GM06990 (cell line): ENCODE data around the gene SYNDIG1.

ENCODE experiments used
- DNase-seq: peaks from one replicate; pipeline ENCODE4 v3.0.0-alpha.2; 2011; ENCODE audit not compliant: insufficient read length; ENCODE audit errors: extremely low read depth
- H3K27me3 ChIP-seq: replicated peaks from 2 replicates; pipeline ENCODE4 v1.6.0; 2011; ENCODE audit warnings: low read length; ENCODE audit not compliant: control insufficient read depth, insufficient read depth
- H3K36me3 ChIP-seq: 2 replicates; pipeline ENCODE4 v1.5.1; 2011; ENCODE audit warnings: low read length; ENCODE audit not compliant: control insufficient read depth, insufficient read depth
- H3K4me3 ChIP-seq: replicated peaks from 2 replicates; pipeline ENCODE4 v1.5.1; 2011; ENCODE audit warnings: low read depth, mild to moderate bottlenecking, control low read depth, low read length
- CTCF ChIP-seq: IDR thresholded peaks from 2 replicates; pipeline ENCODE4 v1.5.1; 2011; ENCODE audit warnings: low read length, control low read depth, mild to moderate bottlenecking, inconsistent platforms; ENCODE audit not compliant: insufficient read depth, poor library complexity, severe bottlenecking

SYNDIG1 gene

GRCh38 chr20:24703284-24703610 is 233.8 kb downstream of the SYNDIG1 start:
- no peak overlapping the region for H3K4me3 ChIP-seq
- no peak for DNase-seq

GRCh38 chr20:24704899-24705298 is 235.5 kb downstream of the SYNDIG1 start:
- H3K36me3 ChIP-seq = no peaks in the 10 kb centered on the region
- no peak for DNase-seq
- no peak for TF ChIP-seq CTCF
- H3K4me3 ChIP-seq = no peak overlapping the region
- H3K27me3 ChIP-seq = no peaks in the 10 kb centered on the region; the same call in none of the 2 replicates

More at GRCh38 chr20:24703284-24703610, 233.8 kb downstream of the SYNDIG1 start:
- no peak for TF ChIP-seq CTCF
- Histone ChIP-seq H3K27me3 (no peaks in the 10 kb centered on the region; the same call in none of the 2 replicates), H3K36me3 (no peaks in the 10 kb centered on the region)

- no peak for TF ChIP-seq CTCF
- no peaks in the 10 kb centered on the region; the same call in none of the 2 replicates for H3K27me3 ChIP-seq
- no peak overlapping the region for H3K4me3 ChIP-seq
- no peaks in the 10 kb centered on the region for H3K36me3 ChIP-seq
- DNase-seq = no peak
Measured at GRCh38 chr20:24705486-24705885, 236.1 kb downstream of the SYNDIG1 start.

GRCh38 chr20:24708411-24709295 is 239.2 kb downstream of the SYNDIG1 start:
- Histone ChIP-seq H3K27me3 (no peaks in the 10 kb centered on the region), H3K36me3 (no peaks in the 10 kb centered on the region), H3K4me3 (no peak overlapping the region)
- no peak for TF ChIP-seq CTCF
- DNase-seq = no peak
